ENCODE results near the gene ANXA6. TPM values are rescaled to one million over a fixed set of nuclear protein-coding genes. Genes with fewer than 3 reads are reported as not detected.

Gene ANXA6
- total and polyA plus RNA-seq, 2 donors (not counting 1 experiment from before 2014, with no cell fraction given), result 136 to 300 TPM

- Histone ChIP-seq H3K79me2 (ENCODE audit: control insufficient read depth, insufficient read depth, low read length) (peaks cover 62% of the 10 kb centered on the region), H3K36me3 (replicated peaks in 1 of 2; ENCODE audit: control extremely low read depth in 1 of 2, control insufficient read depth in 1 of 2, extremely low read depth in 1 of 2, insufficient read depth in 2 of 2, low read length in 1 of 2) (peaks cover 4 to 90% of the 10 kb centered on the region in 2 experiments), H3K27me3 (replicated peaks in 1 of 4; ENCODE audit: control extremely low read depth in 1 of 4, control insufficient read depth in 3 of 4, insufficient read depth in 4 of 4, low read length in 3 of 4) (no peaks in the 10 kb centered on the region), H3K9me3 (ENCODE audit: control extremely low read depth in 1 of 3, control insufficient read depth in 2 of 3, insufficient read depth in 1 of 3, low read length in 2 of 3) (no peaks in the 10 kb centered on the region), H3K4me2 (replicated peaks; ENCODE audit: low read depth, low read length, poor library complexity, severe bottlenecking) (peak overlapping the region; percentile 30), H2AFZ (ENCODE audit: insufficient read depth, low read depth, low read length, poor library complexity, severe bottlenecking) (no peak overlapping the region), H3K9ac (ENCODE audit: low read length) (no peak overlapping the region), H3K4me3 (ENCODE audit: control extremely low read depth in 1 of 5, extremely low read depth in 1 of 5, insufficient read depth in 1 of 5, low read depth in 2 of 5, low read length in 4 of 5) (no peak overlapping the region), H3K4me1 (ENCODE audit: control insufficient read depth in 2 of 2, insufficient read depth in 2 of 2, low read length in 2 of 2) (peaks cover 15 to 25% of the 10 kb centered on the region in 2 donors), H4K20me1 (ENCODE audit: control insufficient read depth, insufficient read depth, low read length, poor library complexity, severe bottlenecking) (peaks cover 91% of the 10 kb centered on the region), H3K27ac (ENCODE audit: low read length in 2 of 2) (peak overlapping the region in 1 of 2 donors; percentile 23)
- intact Hi-C loops (cut with micrococcal nuclease), result loop anchor here (1.0 to 10.0 kb wide), 5 partner anchors 63 to 393 kb away; partner anchors contain the start of gene SLC36A1
- ChIA-PET POLR2A (interaction anchor here (0.8 to 2.0 kb wide), 3 partner anchors 64 to 113 kb away, joined by 3 to 11 read pairs (median 3); no protein-coding TSS in a partner anchor), CTCF (interaction anchor here (0.6 to 17.8 kb wide), 56 partner anchors 9 to 600 kb away, joined by 3 to 918 read pairs (median 6); partner anchors contain the start of genes ANXA6, DCTN4 and TNIP1)
- DNase-seq, result no peak
- peaks cover 33% of the 10 kb centered on the region for H3K4me1 Mint-ChIP-seq
- no peak for TF ChIP-seq EZH2 (IDR thresholded peaks at IDR 0.05; ENCODE audit: borderline replicate concordance, insufficient read depth, low read depth, low read length, poor library complexity, severe bottlenecking)
- no peak for TF ChIP-seq CTCF (IDR thresholded peaks at IDR 0.05)
- H3K27ac Mint-ChIP-seq, result peak overlapping the region; percentile 66
- WGBS (ENCODE audit: insufficient coverage), result 82% methylated on average over 8 of the region's 10 CpGs
- H3K9me3 Mint-ChIP-seq (ENCODE audit: insufficient read depth), result no peaks in the 10 kb centered on the region
- H3K4me3 Mint-ChIP-seq, result no peak overlapping the region
- no peaks in the 10 kb centered on the region for H3K27me3 Mint-ChIP-seq
- no peak for ATAC-seq (ENCODE audit: low read depth)
Measured at GRCh38 chr5:151051931-151052608, 105.5 kb downstream of the ANXA6 start.

All from B cell (primary cell).